GM12878 (cell line): ENCODE results near the gene NTN1. TPM values are rescaled to one million over a fixed set of nuclear protein-coding genes. Genes with fewer than 3 reads are reported as not detected.
A peak's percentile ranks its signal among the peaks of the same experiment; 100 is the strongest.

Experiments used
- BACH1 ChIP-seq: fragments of 450-650 bp; IDR thresholded peaks from 2 replicates; pipeline ENCODE4 v1.6.1; 2017; ENCODE audit warnings: mild to moderate bottlenecking, borderline replicate concordance
- BCL3 ChIP-seq: IDR thresholded peaks from 2 replicates; pipeline ENCODE4 v1.6.1; 2011; ENCODE audit warnings: borderline replicate concordance, low read depth, mild to moderate bottlenecking, moderate library complexity, low read length; ENCODE audit not compliant: insufficient read depth, poor library complexity, severe bottlenecking
- CBX3 ChIP-seq: fragments of 200-600 bp; sonication (generic); IDR thresholded peaks from 2 replicates; pipeline ENCODE4 v1.6.1; 2016; ENCODE audit warnings: low read depth, borderline replicate concordance
- E4F1 ChIP-seq: fragments of 450-650 bp; IDR thresholded peaks from 2 replicates; pipeline ENCODE4 v1.6.1; 2018; ENCODE audit warnings: borderline replicate concordance, mild to moderate bottlenecking; ENCODE audit not compliant: partially characterized antibody
- EGR1 ChIP-seq, 2 experiments: IDR thresholded peaks; 1 replicate in 1 of 2; 2 replicates in 1 of 2; pipeline ENCODE4 v1.6.1; 2011 to 2012; ENCODE audit warnings: low read depth in 2 of 2, low read length in 2 of 2, borderline replicate concordance in 1 of 2, mild to moderate bottlenecking in 1 of 2, moderate library complexity in 1 of 2
- HDAC2 ChIP-seq: fragments of 200-600 bp; sonication (generic); IDR thresholded peaks from 2 replicates; pipeline ENCODE4 v1.6.1; 2017
- LARP7 ChIP-seq: fragments of 450-650 bp; IDR thresholded peaks from 2 replicates; pipeline ENCODE4 v1.6.1; 2017; ENCODE audit warnings: mild to moderate bottlenecking
- MEF2A ChIP-seq: IDR thresholded peaks from 2 replicates; pipeline ENCODE4 v1.6.1; 2011; ENCODE audit warnings: low read depth, mild to moderate bottlenecking, low read length, moderate library complexity; ENCODE audit not compliant: insufficient read depth
- NFIC ChIP-seq: IDR thresholded peaks from 2 replicates; pipeline ENCODE4 v1.6.1; 2012; ENCODE audit warnings: low read depth, mild to moderate bottlenecking, inconsistent platforms, low read length, moderate library complexity
- RUNX3 ChIP-seq: IDR thresholded peaks from 2 replicates; pipeline ENCODE4 v1.6.1; 2012; ENCODE audit warnings: low read length, inconsistent platforms
- SKIL ChIP-seq: fragments of 450-650 bp; IDR thresholded peaks from 2 replicates; pipeline ENCODE4 v1.6.1; 2017; ENCODE audit warnings: mild to moderate bottlenecking, low read depth, inconsistent platforms; ENCODE audit not compliant: poor library complexity, severe bottlenecking
- SUPT20H ChIP-seq: IDR thresholded peaks from 2 replicates; pipeline ENCODE4 v1.6.1; 2011; ENCODE audit warnings: low read depth, mild to moderate bottlenecking, low read length, moderate library complexity, borderline replicate concordance; ENCODE audit not compliant: control insufficient read depth
- TBL1XR1 ChIP-seq: IDR thresholded peaks from 2 replicates; pipeline ENCODE4 v1.6.1; 2012; ENCODE audit warnings: low read depth, low read length, improper control_type of control experiment
- TCF3 ChIP-seq: IDR thresholded peaks from 2 replicates; pipeline ENCODE4 v1.6.1; 2012; ENCODE audit warnings: low read depth, mild to moderate bottlenecking, low read length, borderline replicate concordance; ENCODE audit not compliant: insufficient read depth
- ZNF24 ChIP-seq: fragments of 450-650 bp; IDR thresholded peaks from 2 replicates; pipeline ENCODE4 v1.6.1; 2017; ENCODE audit warnings: antibody characterized with exemption, mild to moderate bottlenecking
- ZNF384 ChIP-seq: IDR thresholded peaks from 2 replicates; pipeline ENCODE4 v1.6.1; 2012; ENCODE audit warnings: low read depth, mild to moderate bottlenecking, low read length, improper control_type of control experiment, borderline replicate concordance
- ZSCAN29 ChIP-seq: fragments of 450-650 bp; IDR thresholded peaks from 2 replicates; pipeline ENCODE4 v1.6.1; 2017; ENCODE audit warnings: mild to moderate bottlenecking, moderate library complexity
- polyA plus RNA-seq, 11 experiments: library from polyadenylated mRNA; depleted of rRNA in 4 of 11; unstranded in 6 of 11; stranded (reverse) in 5 of 11; fragments of >200 nt; fragmentation: Nextera tagmentation in 4 of 11; fragmentation: Illumina TruSeq in 1 of 11; extraction: Ambion mirVana in 4 of 11; extraction: Trizol in 1 of 11; gene quantifications; 1 replicate in 1 of 11; 2 replicates in 10 of 11; pipeline versions ENCODE4 v1.2.1 to v1.2.3, GENCODE V29; 2011 to 2016; ENCODE audit warnings: inconsistent platforms in 2 of 11, missing spikeins in 2 of 11, low read depth in 1 of 11
- total RNA-seq, 4 experiments: library from RNA; depleted of rRNA in 3 of 4; stranded (reverse); fragments of >200 nt in 3 of 4; fragmentation: Illumina TruSeq in 1 of 4; extraction: Trizol in 1 of 4; gene quantifications; 2 replicates each; pipeline versions ENCODE4 v1.2.1 to v1.2.3, GENCODE V29; 2013 to 2021
- TF ChIP-seq, protein P1 (sequence below): fragments of 450-650 bp; IDR thresholded peaks from 2 replicates; pipeline ENCODE4 v1.6.1; 2017; ENCODE audit warnings: low read depth, mild to moderate bottlenecking, moderate library complexity
- TF ChIP-seq, protein P2 (sequence below): IDR thresholded peaks from 2 replicates; pipeline ENCODE4 v1.6.1; 2012; ENCODE audit warnings: low read length, inconsistent platforms

NTN1 gene
- total and polyA plus RNA-seq, 10 of the 15 experiments (the other 5 are each of a cell fraction or from before 2014, with no cell fraction given): 0.02 to 0.89 (median 0.35) TPM

DNA sequence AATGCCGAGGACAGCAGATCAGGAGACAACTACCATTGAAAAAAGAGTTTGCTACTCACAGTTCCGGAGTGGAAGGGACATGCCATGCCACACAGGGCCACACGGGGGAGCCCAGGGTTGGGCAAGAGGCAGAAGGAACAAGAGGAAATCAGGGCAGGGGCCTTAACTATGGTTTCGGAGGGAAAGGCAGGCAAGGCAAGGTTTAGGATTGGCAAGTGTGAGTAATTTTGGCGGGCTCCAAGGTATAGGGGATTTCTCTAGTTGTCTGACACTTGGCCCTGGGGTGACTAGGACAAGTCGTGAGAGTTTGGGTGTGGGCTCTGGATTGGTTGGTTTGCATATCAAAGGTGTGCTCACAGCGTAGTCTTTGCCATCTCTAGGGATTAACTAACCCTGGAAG lies 27.0 kb upstream of the NTN1 start (continued):
- TF ChIP-seq BACH1 (no peak), E4F1 (no peak), ZNF24 (no peak), BCL3 (peak; percentile 34), CBX3 (no peak), RUNX3 (peak; percentile 36; the same call in 1 of the 2 replicates), SKIL (no peak), MEF2A (no peak), NFIC (peak; percentile 49; the same call in 1 of the 2 replicates), EGR1 (IDR thresholded peaks at IDR 0.05; ENCODE audit: borderline replicate concordance in 1 of 2, low read depth in 2 of 2, low read length in 2 of 2) (no peak), ZNF384 (peak; percentile 25; the same call in 1 of the 2 replicates), TCF3 (no peak), SUPT20H (no peak), LARP7 (no peak), HDAC2 (no peak), TBL1XR1 (no peak), ZSCAN29 (no peak)
- TF ChIP-seq, protein P1, sequence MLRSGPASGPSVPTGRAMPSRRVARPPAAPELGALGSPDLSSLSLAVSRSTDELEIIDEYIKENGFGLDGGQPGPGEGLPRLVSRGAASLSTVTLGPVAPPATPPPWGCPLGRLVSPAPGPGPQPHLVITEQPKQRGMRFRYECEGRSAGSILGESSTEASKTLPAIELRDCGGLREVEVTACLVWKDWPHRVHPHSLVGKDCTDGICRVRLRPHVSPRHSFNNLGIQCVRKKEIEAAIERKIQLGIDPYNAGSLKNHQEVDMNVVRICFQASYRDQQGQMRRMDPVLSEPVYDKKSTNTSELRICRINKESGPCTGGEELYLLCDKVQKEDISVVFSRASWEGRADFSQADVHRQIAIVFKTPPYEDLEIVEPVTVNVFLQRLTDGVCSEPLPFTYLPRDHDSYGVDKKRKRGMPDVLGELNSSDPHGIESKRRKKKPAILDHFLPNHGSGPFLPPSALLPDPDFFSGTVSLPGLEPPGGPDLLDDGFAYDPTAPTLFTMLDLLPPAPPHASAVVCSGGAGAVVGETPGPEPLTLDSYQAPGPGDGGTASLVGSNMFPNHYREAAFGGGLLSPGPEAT: 0 out of 2 replicates have a peak, but pooled peaks have one; percentile 11
- TF ChIP-seq, protein P2, sequence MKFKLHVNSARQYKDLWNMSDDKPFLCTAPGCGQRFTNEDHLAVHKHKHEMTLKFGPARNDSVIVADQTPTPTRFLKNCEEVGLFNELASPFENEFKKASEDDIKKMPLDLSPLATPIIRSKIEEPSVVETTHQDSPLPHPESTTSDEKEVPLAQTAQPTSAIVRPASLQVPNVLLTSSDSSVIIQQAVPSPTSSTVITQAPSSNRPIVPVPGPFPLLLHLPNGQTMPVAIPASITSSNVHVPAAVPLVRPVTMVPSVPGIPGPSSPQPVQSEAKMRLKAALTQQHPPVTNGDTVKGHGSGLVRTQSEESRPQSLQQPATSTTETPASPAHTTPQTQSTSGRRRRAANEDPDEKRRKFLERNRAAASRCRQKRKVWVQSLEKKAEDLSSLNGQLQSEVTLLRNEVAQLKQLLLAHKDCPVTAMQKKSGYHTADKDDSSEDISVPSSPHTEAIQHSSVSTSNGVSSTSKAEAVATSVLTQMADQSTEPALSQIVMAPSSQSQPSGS: no peak
